HEK293 (cell line): Measurements from ENCODE around the gene LAMC3.

Source experiments
- ZNF121 ChIP-seq: fragments of 450-650 bp; formaldehyde crosslinking; IDR thresholded peaks from 2 replicates; pipeline ENCODE4 v1.5.1; 2016; ENCODE audit warnings: missing biosample characterization, missing genetic modification characterization
- ZNF404 ChIP-seq: fragments of 450-650 bp; formaldehyde crosslinking; IDR thresholded peaks from 2 replicates; pipeline ENCODE4 v1.5.1; 2017; ENCODE audit warnings: missing biosample characterization, missing genetic modification characterization
- TF ChIP-seq, protein P1 (sequence below): fragments of 450-650 bp; formaldehyde crosslinking; IDR thresholded peaks from 2 replicates; pipeline ENCODE4 v1.5.1; 2016; ENCODE audit warnings: missing biosample characterization, missing genetic modification characterization

DNA sequence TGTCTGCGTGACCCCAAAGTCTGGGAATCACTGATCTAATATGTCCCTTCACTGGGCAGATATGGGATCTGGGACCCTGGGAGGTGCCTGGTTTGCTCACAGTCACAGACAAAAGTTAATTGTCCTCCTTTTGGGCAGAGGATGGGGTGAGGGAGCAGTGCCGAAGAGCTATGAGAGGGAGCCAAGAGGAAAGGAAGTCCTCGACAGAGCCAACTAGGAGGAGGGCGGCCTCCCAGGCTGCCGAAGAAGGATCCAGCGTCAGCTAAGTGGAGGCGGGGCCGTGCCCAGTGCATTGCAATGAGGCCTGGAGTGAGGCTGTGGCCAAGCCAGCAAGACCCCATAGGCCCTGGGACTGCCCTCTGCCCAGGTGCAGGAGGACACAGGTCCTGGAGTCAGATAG, 98.8 kb downstream of the LAMC3 start:
- TF ChIP-seq ZNF404 (tag by site-specific recombination) (no peak), ZNF121 (tag by site-specific recombination) (no peak)
- TF ChIP-seq, protein P1, sequence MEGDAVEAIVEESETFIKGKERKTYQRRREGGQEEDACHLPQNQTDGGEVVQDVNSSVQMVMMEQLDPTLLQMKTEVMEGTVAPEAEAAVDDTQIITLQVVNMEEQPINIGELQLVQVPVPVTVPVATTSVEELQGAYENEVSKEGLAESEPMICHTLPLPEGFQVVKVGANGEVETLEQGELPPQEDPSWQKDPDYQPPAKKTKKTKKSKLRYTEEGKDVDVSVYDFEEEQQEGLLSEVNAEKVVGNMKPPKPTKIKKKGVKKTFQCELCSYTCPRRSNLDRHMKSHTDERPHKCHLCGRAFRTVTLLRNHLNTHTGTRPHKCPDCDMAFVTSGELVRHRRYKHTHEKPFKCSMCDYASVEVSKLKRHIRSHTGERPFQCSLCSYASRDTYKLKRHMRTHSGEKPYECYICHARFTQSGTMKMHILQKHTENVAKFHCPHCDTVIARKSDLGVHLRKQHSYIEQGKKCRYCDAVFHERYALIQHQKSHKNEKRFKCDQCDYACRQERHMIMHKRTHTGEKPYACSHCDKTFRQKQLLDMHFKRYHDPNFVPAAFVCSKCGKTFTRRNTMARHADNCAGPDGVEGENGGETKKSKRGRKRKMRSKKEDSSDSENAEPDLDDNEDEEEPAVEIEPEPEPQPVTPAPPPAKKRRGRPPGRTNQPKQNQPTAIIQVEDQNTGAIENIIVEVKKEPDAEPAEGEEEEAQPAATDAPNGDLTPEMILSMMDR (tag by site-specific recombination): no peak
